AG08395 (cell line): ENCODE data around the gene STYX.
"Not testable (repeated sequence)": the region's sequence is repeated elsewhere in the genome, so short reads cannot be mapped to it uniquely, and the experiment has no call there.

Experiments
- DNase-seq: peaks from one replicate; pipeline ENCODE4 v3.0.0; 2012; ENCODE audit warnings: mixed read lengths, low spot score

The STYX gene

DNA sequence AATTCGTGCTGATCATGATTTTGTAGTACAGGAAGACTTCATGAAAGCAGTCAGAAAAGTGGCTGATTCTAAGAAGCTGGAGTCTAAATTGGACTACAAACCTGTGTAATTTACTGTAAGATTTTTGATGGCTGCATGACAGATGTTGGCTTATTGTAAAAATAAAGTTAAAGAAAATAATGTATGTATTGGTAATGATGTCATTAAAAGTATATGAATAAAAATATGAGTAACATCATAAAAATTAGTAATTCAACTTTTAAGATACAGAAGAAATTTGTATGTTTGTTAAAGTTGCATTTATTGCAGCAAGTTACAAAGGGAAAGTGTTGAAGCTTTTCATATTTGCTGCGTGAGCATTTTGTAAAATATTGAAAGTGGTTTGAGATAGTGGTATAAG is 2.5 kb upstream of the STYX start:
- DNase-seq, result not testable (repeated sequence)

DNA sequence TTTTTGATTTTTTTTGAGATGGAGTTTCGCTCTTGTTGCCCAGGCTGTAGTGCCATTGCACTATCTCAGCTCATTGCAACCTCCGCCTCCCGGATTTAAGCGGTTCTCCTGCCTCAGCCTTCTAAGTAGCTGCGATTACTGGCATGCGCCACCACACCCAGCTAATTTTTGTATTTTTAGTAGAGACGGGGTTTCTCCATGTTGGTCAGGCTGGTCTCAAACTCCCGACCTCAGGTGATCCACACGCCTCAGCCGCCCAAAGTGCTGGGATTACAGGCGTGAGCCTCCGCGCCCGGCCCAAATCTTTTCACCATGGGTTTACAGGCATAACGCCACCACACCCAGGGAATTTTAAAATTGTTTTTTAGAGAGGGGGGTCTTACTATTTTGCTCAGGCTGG is 931 bp upstream of the STYX start:
- not testable (repeated sequence) for DNase-seq

DNA sequence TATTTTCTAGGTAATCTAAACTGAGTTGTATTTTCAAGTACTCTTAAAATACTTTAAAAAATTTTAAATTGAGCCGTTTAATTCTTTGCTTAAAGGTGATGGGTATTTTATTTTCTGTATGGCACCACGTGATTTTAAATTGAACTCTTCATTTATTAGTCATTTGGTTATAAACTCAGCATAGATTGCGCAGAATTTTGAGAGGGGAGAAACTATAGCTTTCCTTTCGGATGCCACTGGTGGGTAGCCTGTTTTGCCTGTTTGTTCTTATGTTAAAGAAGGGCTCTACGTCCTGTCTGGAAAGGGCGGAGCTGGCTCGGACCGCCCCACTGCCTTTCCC is 411 bp upstream of the STYX start:
- DNase-seq, result no peak

DNA sequence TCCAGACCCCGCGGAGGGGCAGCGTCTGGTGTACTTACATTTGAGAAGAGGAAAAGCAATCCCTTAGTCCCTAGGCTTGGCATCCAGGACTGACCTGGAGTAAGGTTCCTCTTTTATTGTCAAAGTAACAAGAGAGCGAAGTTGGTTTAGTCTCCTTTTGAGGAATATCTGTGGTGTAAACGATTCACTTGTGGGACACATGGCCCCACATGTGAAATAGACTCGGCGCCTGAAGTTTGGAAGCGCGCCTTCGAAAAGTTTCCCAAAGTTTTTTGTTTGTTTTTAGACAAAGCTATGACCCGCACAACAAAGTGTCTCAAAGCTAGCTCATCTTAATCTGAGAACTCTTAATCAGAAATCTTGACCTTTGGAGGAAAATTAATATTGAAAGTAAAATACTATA is 744 bp downstream of the STYX start:
- DNase-seq, result peak; percentile 3

DNA sequence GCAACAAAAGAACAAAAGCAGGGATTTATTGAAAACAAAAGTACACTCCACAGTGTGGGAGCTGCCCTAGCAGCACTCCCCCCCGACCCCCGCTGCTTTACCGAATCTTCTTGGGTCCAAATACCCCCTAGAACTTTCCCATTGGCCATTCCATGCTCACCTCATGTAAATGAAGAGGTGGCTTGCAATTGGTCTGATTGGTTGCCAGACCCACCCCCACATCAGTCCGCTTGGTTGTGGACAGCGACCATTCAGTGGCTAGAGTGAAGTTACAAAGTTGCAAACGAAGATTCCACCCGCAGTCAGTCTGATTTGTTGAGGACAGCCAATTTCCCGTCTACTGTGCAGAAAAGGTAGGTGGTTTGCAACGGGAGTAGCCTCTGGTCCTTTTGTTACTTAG is 3.9 kb downstream of the STYX start:
- DNase-seq, result no peak

DNA sequence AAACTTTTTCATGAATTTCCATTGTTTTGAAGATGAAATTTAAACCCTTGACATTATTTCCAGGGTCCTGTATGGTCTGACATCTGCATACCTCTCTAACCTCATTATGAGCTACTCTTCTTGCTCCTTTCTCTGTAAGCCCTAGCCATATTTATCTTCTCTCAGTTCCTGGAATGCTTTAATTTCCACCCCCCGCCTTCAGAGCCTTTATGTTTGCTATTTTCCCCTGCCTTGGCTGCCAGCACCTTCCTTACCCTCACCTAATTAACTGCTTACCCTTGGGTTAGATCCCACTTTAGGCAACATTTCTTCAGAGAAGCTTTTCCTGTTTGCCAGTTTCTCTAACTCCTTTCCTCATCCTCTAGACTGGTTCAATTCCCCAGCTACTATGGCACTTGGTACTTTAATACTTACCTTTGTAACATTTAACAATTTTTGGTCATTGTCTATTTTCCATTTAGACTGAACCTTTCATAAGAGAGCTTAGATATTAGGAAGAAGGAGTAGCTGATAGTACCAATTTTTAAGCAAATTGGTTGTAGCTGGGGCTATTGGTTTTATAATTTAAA is 6.0 kb downstream of the STYX start:
- no peak for DNase-seq

DNA sequence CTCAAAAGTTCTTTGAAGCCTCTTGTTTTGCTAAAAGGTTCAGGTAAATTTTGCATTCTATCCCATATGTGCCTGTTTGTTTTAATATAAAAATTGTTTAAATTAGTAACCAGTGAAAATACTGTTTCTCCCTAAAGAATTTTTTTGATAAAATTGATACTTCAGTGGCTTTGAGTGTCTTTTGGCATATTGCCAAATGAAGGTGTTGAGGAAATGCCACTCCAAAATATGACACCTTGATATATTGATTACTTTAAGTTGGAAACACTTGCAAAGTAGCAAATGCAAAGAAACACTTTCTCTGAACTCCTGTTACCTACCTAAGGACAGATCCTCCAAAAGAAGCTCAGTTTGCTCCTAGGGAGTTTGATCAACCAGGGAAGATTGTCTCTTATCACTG is 8.4 kb downstream of the STYX start:
- no peak for DNase-seq

DNA sequence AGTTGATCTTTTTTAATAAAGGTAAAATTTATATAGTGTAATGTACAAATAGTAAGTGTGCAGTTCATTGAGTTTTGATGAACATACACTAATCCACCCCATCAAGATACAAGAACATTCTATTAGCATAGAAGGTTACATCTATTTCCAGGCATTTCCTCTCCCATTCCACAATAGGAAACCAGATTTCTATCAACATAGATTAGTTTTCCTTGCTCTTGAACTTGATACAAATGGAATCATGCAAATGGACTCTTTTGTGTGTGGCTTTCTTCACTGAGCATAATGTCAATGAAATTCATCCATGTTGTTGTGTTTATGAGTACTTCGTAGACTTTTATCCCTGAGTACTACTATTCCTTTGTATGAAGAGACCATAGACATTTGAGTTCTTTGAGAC is 10.8 kb downstream of the STYX start:
- no peak for DNase-seq

DNA sequence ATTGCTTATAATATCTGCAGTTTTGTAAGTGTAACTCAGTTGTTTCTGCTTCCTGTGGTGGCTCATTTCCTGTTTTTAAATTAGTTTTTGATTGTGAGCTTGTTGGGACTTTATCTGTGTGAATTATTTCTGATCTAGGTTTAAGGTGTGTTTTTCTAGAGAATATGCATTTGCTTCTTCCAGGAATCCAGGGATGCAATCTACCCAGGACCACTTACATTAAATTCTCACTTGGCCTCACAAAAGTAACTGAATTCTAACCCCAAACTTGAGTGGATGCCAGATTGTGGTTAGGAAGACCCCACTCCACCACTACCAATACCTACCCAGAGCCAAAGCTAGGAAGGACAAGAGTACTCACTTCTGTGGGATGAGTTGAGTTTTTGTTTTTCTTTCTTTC is 11.9 kb downstream of the STYX start:
- DNase-seq, result no peak

DNA sequence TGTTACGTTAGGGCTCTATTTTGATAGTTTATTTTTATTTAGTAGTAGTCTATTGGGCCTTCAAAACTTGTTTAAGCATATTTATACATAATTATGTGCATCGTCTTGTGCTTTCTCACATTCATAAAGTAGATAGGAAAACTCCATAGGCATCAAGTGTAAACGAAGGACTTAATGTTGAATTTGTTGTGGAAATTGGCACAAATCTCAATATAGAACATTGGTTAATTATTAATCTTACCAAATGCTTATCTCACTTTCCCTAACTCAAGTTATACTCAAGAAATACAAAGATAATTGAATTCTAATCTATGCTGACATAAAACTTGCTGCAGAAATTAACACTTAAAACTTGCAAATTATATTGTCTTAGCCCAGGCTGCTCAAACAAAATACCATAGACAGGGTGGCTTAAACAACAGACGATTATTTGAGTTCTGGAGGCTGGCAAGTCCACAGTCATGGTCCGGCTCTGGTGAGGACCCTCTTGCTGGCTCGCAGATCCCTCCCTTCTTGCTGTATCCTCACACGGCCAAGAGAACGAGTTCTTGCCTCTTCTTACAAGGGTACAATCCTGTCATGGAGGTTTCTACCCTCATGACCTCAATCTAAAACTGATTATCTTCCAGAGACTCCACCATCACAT is 18.8 kb downstream of the STYX start:
- no peak for DNase-seq

DNA sequence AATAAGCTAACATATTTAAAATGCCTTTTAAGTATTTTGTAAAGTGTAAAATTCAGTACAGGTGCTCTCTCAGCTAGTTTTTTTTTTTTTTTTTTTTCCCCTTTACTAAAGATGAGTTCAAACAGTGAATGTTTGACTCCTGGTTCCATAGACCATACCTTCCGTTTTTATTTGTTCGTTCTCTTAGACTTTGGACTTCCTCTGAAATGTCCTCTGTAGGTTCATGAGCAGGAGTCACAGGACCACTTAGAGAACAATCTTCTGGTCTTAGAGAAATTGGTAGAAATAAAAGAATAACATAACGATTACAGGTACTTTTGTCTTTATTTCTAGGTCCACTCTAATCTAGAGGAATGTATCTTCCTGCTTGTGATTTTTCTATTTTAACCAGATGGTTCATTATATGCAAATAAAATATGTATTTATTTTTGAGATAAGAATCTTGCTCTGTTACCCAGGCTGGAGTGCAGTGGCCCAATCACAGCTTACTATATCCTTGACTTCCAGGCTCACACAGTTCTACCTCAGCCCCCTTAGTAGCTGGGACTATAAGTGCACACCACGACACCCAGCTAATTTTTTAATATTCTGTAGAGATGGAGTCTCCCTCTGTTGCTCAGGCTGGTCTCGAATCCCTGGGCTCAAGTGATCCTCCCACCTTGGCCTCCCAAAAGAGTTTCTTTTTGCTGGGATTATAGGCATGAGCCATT is 25.8 kb downstream of the STYX start:
- no peak for DNase-seq

DNA sequence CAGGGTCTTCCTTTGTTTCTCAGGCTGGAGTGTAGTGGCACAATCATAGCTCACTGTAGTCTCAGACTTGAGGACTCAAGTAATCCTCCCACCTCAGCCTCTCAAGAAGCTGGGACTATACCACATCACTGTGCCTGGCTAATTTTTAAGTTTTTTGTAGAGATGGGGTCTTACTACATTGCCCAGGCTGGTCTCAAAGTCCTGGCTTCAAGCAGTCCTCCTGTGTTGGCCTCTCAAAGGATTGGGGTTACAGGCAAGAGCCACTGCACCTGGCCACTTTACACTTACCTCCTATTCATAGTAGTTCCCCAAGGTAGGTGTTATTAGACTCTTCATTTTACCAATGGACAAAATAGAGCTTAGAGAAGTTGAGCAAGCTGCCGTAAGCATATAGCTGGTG is 29.2 kb downstream of the STYX start:
- no peak for DNase-seq

DNA sequence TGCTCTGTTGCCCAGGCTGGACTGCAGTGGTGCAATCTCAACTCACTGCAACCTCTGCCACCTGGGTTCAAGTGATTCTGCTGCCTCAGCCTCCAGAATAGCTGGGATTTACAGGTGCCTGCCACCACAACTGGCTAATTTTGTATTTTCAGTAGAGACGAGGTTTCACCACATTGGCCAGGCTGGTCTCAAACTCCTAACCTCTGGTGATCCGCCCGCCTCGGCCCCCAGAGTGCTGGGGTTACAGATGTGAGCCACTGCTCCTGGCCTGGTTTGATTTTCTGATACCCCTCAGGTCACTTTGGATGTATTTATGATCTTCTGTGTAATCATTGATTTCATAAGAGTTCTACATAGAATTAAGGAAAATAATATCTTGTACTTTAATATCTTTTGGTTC is 33.0 kb downstream of the STYX start:
- not testable (repeated sequence) for DNase-seq

DNA sequence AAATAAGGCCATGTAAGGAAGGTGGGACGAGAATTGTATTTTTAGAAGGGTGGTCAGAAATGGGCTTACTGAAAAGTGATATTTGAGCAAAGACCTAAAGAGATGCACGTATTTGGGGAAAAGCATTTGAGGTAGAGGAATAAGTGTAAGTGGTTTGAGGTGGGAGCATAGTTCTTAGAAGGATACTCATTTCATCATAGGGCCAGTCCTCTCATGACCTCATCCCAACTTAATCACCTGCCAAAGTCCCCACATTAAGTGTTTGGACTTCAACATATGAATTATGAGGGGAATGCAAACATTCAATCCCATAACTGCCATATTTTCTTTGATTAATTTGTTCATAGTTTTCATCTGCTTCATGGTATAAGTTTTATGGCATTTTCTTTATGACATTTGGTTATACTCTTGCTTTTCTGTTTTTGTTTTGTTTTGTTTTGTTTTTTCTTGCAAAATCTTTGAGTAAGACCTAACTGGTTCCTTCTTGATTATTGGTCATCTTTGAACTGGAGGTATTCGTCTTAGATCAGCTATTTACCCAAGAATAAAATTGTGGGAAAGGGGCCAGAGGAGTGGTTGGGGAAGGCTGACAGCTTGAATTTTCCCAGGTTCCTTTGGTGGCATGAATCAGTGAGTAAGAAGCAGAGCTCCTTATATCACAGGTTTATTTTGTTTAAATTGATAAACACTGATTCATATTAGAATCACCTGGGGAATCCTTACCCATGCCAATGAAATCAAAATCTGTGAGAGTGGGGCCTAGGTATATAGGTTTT is 37.3 kb downstream of the STYX start:
- no peak for DNase-seq

DNA sequence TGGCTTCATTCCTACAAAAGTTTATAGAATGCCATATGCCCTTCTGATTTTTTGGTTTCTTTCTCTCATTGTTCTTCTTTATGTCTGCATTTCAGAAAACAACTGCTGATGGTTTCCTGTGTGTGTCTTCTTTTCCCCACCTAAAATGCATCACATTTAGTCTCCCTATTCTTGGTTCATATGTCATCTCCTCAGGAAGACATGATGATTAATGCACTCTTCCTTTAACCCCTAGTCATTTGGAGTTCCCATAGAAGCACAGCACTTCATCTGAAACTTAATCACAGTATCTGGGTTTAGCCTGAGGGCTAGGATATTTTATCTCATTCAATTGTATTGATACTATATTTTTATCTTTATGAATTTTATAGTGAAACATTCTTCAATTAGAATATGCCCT is 39.9 kb downstream of the STYX start:
- no peak for DNase-seq

DNA sequence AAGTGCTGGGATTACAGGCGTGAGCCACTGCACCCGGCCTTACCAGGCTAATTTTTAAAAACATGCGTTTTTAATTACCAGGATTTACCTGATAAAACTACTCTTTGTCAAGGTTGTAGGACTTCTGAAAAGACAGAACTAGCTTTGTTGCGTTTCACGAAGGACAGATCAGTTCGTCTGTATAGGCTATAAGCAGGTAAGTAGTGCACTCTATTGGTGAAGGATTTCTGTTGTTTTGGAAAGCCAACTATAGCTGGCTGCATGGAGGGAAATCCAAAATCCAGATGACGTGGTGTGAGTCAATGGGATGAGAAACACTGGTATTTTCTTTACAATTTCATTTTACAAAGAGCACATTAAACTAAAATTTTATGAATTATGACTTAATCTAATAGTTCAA is 46.9 kb downstream of the STYX start:
- DNase-seq, result no peak

DNA sequence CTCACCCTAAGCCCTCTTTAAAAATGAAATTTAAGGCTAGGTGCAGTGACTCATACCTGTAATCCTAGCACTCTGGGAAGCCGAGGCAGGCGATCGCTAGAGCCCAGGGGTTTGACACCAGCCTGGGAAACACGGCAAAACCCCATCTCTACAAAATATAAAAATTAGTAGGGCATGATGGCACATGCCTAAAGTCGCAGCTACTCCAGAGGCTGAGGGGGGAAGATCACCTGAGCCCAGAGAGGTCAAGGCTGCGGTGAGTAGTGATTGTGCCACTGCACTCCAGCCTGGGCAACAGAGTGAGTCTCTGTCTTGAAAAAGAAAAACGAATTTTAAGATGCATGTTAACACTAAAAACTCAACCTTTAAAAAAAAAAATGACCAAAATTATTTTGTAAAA is 48.7 kb downstream of the STYX start:
- DNase-seq, result no peak

DNA sequence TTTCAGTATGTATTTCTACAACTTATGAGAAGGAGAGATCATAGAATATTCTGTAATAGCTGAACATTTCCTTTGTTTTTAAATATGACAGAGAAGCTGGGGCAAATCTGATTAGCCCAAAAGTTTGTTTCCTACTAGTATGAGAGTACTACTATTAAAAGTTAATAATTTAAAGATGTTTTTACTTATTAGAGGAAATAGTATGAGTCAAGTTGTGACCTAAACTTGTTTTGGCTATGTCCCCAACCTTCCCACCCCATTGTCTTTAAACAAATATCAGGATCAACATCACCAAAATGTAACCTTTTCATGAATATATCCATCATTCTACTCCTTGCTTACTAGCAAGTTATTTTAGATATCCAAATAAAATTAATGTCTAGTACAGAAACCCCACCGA is 50.9 kb downstream of the STYX start:
- DNase-seq, result no peak

DNA sequence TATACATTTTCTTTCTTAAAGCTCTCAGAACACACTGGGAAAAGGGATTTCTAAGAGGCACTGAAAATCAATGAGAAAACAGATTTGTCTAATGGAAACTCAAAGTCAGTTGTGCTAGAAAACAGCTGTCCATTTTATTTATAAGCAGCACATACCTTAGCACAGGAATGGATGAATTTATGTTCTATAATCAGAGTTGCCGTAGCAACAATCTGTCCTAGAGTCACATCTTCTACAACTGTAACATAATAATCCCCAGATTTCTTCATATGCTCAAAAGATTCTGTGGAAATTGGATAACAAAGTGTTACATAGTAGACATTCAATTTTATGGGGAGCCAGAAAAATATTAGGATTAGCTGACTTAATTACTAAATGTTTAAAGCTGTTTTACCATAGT is 51.7 kb downstream of the STYX start:
- no peak for DNase-seq

DNA sequence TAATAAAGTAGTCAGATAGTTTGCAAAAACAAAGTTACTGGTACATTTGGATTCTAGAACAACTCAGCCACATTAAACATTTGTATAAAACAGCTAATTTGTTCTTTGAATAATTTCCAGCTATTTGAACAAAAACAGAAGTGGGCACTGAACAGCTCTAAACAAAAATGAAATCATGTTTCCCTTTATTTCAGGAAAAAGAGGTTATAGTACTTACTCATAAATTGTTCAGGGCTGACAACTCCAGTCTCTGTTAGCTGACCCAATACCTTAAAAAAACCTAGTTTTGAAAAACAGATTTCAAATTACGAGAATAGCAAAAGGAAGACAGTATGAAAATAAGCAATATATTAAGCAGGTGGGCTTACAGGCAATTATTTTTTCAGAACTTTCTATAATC is 53.2 kb downstream of the STYX start:
- DNase-seq, result no peak

DNA sequence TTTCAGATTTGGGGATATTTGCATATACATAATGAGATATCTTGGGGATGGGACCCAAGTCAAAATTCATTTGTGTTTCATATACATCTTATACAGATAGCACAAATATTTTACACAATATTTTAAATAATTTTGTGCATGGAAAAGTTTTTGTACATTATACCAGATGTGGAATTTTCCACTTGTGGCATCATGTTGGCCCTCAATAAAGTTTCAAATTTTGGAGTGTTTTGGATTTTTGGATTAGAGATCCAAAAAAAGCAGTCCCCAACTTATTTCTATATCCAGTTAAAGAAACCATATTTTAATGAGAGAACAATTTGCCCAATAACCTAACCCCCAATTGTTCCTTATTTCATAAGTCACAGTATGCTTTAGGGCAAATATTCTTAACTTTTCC is 56.9 kb downstream of the STYX start:
- DNase-seq, result no peak

DNA sequence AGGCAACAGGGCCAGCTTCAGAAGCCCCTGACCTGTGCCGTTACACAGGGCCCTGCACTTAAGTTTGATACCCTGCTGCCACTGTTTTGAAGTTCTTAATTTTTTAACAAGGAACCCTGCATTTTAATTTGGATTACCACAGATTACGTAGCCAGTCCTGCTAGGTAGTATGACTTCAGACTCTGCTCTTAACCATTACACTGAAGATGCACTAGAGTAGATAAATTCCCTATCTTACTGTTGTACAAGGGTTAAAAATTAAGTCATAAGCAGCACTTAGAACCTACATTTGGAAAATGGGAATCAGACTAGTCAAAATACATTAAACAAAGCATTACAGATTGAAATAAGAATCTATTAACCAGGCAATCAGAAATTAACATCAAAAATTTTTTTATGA is 59.2 kb downstream of the STYX start:
- no peak for DNase-seq
